Right lobe of liver (tissue), 6 donors: ENCODE data around the gene ARHGAP40. TPM values are rescaled to one million over a fixed set of nuclear protein-coding genes. Genes with fewer than 3 reads are reported as not detected.

ENCODE experiments used
- ATAC-seq, 4 donors: fragments of 200-7000 bp; cut with Tn5 transposase; one replicate each; pipeline ENCODE4 v1.9.1; 2020; ENCODE audit warnings: mild to moderate bottlenecking in 4 of 4, moderate library complexity in 4 of 4
- DNase-seq, 3 donors: peaks; one replicate each; pipeline ENCODE4 v3.0.0-alpha.2; 2020
- H3K27ac ChIP-seq, 3 donors: fragments of 200-600 bp; one replicate each; pipeline ENCODE4 v1.8.0; 2022
- H3K27me3 ChIP-seq, 2 donors: fragments of 200-600 bp; one replicate each; pipeline ENCODE4 v1.8.0; 2022
- H3K36me3 ChIP-seq, 4 donors: fragments of 200-600 bp; sonication (generic) in 1 of 4; one replicate each; pipeline versions ENCODE4 v1.5.1 to v1.8.0; 2017 to 2022; ENCODE audit warnings: control low read depth in 1 of 4
- H3K4me1 ChIP-seq, 4 donors: fragments of 200-600 bp; sonication (generic) in 1 of 4; one replicate each; pipeline versions ENCODE4 v1.5.1 to v1.8.0; 2017 to 2022; ENCODE audit warnings: control low read depth in 1 of 4
- H3K4me3 ChIP-seq, 3 donors: fragments of 200-600 bp; one replicate each; pipeline ENCODE4 v1.8.0; 2022
- H3K9me3 ChIP-seq, 4 donors: fragments of 200-600 bp; sonication (generic) in 1 of 4; one replicate each; pipeline versions ENCODE4 v1.5.1 to v1.8.0; 2017 to 2022; ENCODE audit warnings: control low read depth in 1 of 4
- POLR2A ChIP-seq: fragments of 450-650 bp; IDR thresholded peaks from one replicate; pipeline ENCODE4 v1.6.1; 2017; ENCODE audit warnings: antibody characterized with exemption, mild to moderate bottlenecking
- WGBS: methylation state at CpG from one replicate; pipeline ENCODE4 v1.1.6; 2018; ENCODE audit warnings: low coverage, low lambda C conversion rate; ENCODE audit not compliant: insufficient coverage; ENCODE audit errors: missing lambda C conversion rate; 5-methylcytosine and 5-hydroxymethylcytosine counted together
- intact Hi-C, 2 donors: fragments of 100-400 bp; cut with DNase I; formaldehyde crosslinking; loops; one replicate each; pipeline versions ENCODE4 v1.11.2 to v1.14.1; 2022
- total RNA-seq, 6 experiments: library from RNA; depleted of rRNA in 2 of 6; stranded (reverse); fragments of >200 nt in 2 of 6; fragmentation: NEBNext Ultra II Directional in 3 of 6; extraction: Animal tissue kit (Norgen Biotek cat#: 25700) in 3 of 6; gene quantifications; one replicate each; pipeline versions ENCODE4 v1.1.0 to v1.2.4, GENCODE V29; 2016 to 2023
- TF ChIP-seq, protein P1 (sequence below), 4 donors: fragments of 200-600 bp in 3 of 4; fragments of 450-650 bp in 1 of 4; IDR thresholded peaks; one replicate each; pipeline versions ENCODE4 v1.5.1 to v1.8.0; 2016 to 2022; ENCODE audit warnings: antibody characterized with exemption in 4 of 4, mild to moderate bottlenecking in 2 of 4
- donor health status: DM: no; HTN: yes; CAD: no.
- donor health status: DM: no; HTN: no; CAD: no.
- donor health status: DM: no; HTN: no; CAD: no.
- donor health status: DM: no; HTN: yes; CAD: no.
- donor health status: DM: no; HTN: yes; CAD: no.

The ARHGAP40 gene
- total RNA-seq, 6 experiments from 2014 or later, result 0.12 TPM; not detected in 5

- no peaks in the 10 kb centered on the region for H3K36me3 ChIP-seq
- no peaks in the 10 kb centered on the region for H3K4me1 ChIP-seq
- no peak overlapping the region for H3K4me3 ChIP-seq
- intact Hi-C loops, result no loop called here
- no peaks in the 10 kb centered on the region for H3K27me3 ChIP-seq
- peak; percentile 85 to 92 (median 85) for DNase-seq
- peak; percentile 92 to 98 (median 95) for ATAC-seq
- TF ChIP-seq, protein P1, sequence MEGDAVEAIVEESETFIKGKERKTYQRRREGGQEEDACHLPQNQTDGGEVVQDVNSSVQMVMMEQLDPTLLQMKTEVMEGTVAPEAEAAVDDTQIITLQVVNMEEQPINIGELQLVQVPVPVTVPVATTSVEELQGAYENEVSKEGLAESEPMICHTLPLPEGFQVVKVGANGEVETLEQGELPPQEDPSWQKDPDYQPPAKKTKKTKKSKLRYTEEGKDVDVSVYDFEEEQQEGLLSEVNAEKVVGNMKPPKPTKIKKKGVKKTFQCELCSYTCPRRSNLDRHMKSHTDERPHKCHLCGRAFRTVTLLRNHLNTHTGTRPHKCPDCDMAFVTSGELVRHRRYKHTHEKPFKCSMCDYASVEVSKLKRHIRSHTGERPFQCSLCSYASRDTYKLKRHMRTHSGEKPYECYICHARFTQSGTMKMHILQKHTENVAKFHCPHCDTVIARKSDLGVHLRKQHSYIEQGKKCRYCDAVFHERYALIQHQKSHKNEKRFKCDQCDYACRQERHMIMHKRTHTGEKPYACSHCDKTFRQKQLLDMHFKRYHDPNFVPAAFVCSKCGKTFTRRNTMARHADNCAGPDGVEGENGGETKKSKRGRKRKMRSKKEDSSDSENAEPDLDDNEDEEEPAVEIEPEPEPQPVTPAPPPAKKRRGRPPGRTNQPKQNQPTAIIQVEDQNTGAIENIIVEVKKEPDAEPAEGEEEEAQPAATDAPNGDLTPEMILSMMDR (IDR thresholded peaks at IDR 0.05), result no peak
- no peak for TF ChIP-seq POLR2A
- no peaks in the 10 kb centered on the region for H3K9me3 ChIP-seq
- no peak overlapping the region for H3K27ac ChIP-seq
- 36% methylated on average over 5 of the region's 9 CpGs for WGBS
Measured at GRCh38 chr20:38599410-38599882, 2.2 kb upstream of the ARHGAP40 start.

- TF ChIP-seq, protein P1 (IDR thresholded peaks at IDR 0.05), result no peak
- TF ChIP-seq POLR2A, result no peak
- Histone ChIP-seq H3K4me1 (no peaks in the 10 kb centered on the region), H3K27ac (no peak overlapping the region), H3K36me3 (no peaks in the 10 kb centered on the region), H3K27me3 (no peaks in the 10 kb centered on the region), H3K9me3 (no peaks in the 10 kb centered on the region), H3K4me3 (no peak overlapping the region)
- ATAC-seq, result no peak
- intact Hi-C loops, result no loop called here
- DNase-seq, result no peak
- WGBS, result 90% methylated on average over 1 of the region's 1 CpG
Measured at GRCh38 chr20:38600057-38600456, 1.6 kb upstream of the ARHGAP40 start.

- no peak for TF ChIP-seq POLR2A
- TF ChIP-seq, protein P1 (IDR thresholded peaks at IDR 0.05), result no peak
- no peaks in the 10 kb centered on the region for H3K9me3 ChIP-seq
- intact Hi-C loops, result no loop called here
- H3K27ac ChIP-seq, result no peak overlapping the region
- no peaks in the 10 kb centered on the region for H3K27me3 ChIP-seq
- no peaks in the 10 kb centered on the region for H3K4me1 ChIP-seq
- ATAC-seq (no peak), DNase-seq (no peak)
- no peaks in the 10 kb centered on the region for H3K36me3 ChIP-seq
- WGBS, result 24% methylated on average over 3 of the region's 5 CpGs
- no peak overlapping the region for H3K4me3 ChIP-seq
Measured at GRCh38 chr20:38602185-38602581, 574 bp downstream of the ARHGAP40 start.

GRCh38 chr20:38603286-38603685 is 1.7 kb downstream of the ARHGAP40 start:
- ATAC-seq (no peak), DNase-seq (no peak)
- intact Hi-C loops, result no loop called here
- Histone ChIP-seq H3K36me3 (no peaks in the 10 kb centered on the region), H3K4me1 (no peaks in the 10 kb centered on the region), H3K9me3 (no peaks in the 10 kb centered on the region), H3K4me3 (no peak overlapping the region), H3K27ac (no peak overlapping the region), H3K27me3 (no peaks in the 10 kb centered on the region)
- no peak for TF ChIP-seq POLR2A
- TF ChIP-seq, protein P1 (IDR thresholded peaks at IDR 0.05), result no peak
- WGBS, result 57% methylated on average over 3 of the region's 3 CpGs

- H3K4me1 ChIP-seq, result no peaks in the 10 kb centered on the region
- DNase-seq (no peak), ATAC-seq (peak in 1 of 4 donors; percentile 90)
- H3K27me3 ChIP-seq, result no peaks in the 10 kb centered on the region
- 25% methylated on average over 4 of the region's 4 CpGs for WGBS
- no peak overlapping the region for H3K4me3 ChIP-seq
- no peak overlapping the region for H3K27ac ChIP-seq
- intact Hi-C loops, result no loop called here
- no peaks in the 10 kb centered on the region for H3K9me3 ChIP-seq
- H3K36me3 ChIP-seq, result no peaks in the 10 kb centered on the region
- TF ChIP-seq, protein P1 (IDR thresholded peaks at IDR 0.05), result no peak
- TF ChIP-seq POLR2A, result no peak
Measured at GRCh38 chr20:38604873-38605303, 3.3 kb downstream of the ARHGAP40 start.
